Measurements from ENCODE around the gene GDPGP1.

GDPGP1 gene

GRCh38 chr15:90205886-90206285 is 28.1 kb upstream of the GDPGP1 start:
- no peak for DNase-seq (ENCODE audit: low read depth)
- no peak for TF ChIP-seq CTCF (conservative IDR thresholded peaks at IDR 0.05; ENCODE audit: control insufficient read depth, insufficient read depth, low read depth, low read length)
- H3K4me3 ChIP-seq (ENCODE audit: control insufficient read depth, low read depth, low read length), result no peak overlapping the region

- TF ChIP-seq CTCF (conservative IDR thresholded peaks at IDR 0.05; ENCODE audit: control insufficient read depth, insufficient read depth, low read depth, low read length), result no peak
- DNase-seq (ENCODE audit: low read depth), result no peak
- H3K4me3 ChIP-seq (ENCODE audit: control insufficient read depth, low read depth, low read length), result no peak overlapping the region
These were observed 26.8 kb upstream of the GDPGP1 start for GRCh38 chr15:90207252-90207651.

GRCh38 chr15:90208356-90208755 is 25.7 kb upstream of the GDPGP1 start:
- TF ChIP-seq CTCF (conservative IDR thresholded peaks at IDR 0.05; ENCODE audit: control insufficient read depth, insufficient read depth, low read depth, low read length), result no peak
- H3K4me3 ChIP-seq (ENCODE audit: control insufficient read depth, low read depth, low read length), result no peak overlapping the region

GRCh38 chr15:90209591-90209990 is 24.4 kb upstream of the GDPGP1 start:
- DNase-seq (ENCODE audit: low read depth), result no peak
- no peak for TF ChIP-seq CTCF (conservative IDR thresholded peaks at IDR 0.05; ENCODE audit: control insufficient read depth, insufficient read depth, low read depth, low read length)
- no peak overlapping the region for H3K4me3 ChIP-seq (ENCODE audit: control insufficient read depth, low read depth, low read length)

More at GRCh38 chr15:90208356-90208755, 25.7 kb upstream of the GDPGP1 start:
- DNase-seq (ENCODE audit: low read depth), result no peak

GRCh38 chr15:90210593-90210992 is 23.4 kb upstream of the GDPGP1 start:
- no peak for TF ChIP-seq CTCF (conservative IDR thresholded peaks at IDR 0.05; ENCODE audit: control insufficient read depth, insufficient read depth, low read depth, low read length)
- no peak overlapping the region for H3K4me3 ChIP-seq (ENCODE audit: control insufficient read depth, low read depth, low read length)
- no peak for DNase-seq (ENCODE audit: low read depth)

- no peak for TF ChIP-seq CTCF (conservative IDR thresholded peaks at IDR 0.05; ENCODE audit: control insufficient read depth, insufficient read depth, low read depth, low read length)
- no peak for DNase-seq (ENCODE audit: low read depth)
- no peak overlapping the region for H3K4me3 ChIP-seq (ENCODE audit: control insufficient read depth, low read depth, low read length)
These were observed 23.0 kb upstream of the GDPGP1 start for GRCh38 chr15:90211009-90211408.
